OCI-LY7 (cell line): ENCODE results near the gene GP1BA. TPM values are rescaled to one million over a fixed set of nuclear protein-coding genes. Genes with fewer than 3 reads are reported as not detected.

Experiments used
- BruUV-seq: library from RNA; stranded (reverse); fragments of 400-500 nt; replicated peaks from 2 replicates; lab custom pipeline; 2021; lab: Mats Ljungman, UMichigan
- CTCF ChIA-PET: fragments of 300-600 bp; sonication (Branson Sonifier 250); formaldehyde crosslinking; loops from one replicate; lab custom pipeline; 2022; ENCODE audit warnings: antibody characterized with exemption; ENCODE audit not compliant: unreplicated experiment; lab: Charles Lee
- POLR2A ChIA-PET: fragments of 300-600 bp; sonication (Branson Sonifier 250); formaldehyde crosslinking; loops from one replicate; lab custom pipeline; 2022; ENCODE audit warnings: antibody characterized with exemption; lab: Charles Lee
- DNase-seq: peaks from one replicate; pipeline ENCODE4 v3.0.0-alpha.2; 2015; ENCODE audit warnings: low spot score
- H2AFZ ChIP-seq: fragments of 200-600 bp; sonication (generic), shearing (Covaris generic); 2 replicates; pipeline ENCODE4 v1.6.1; 2014; ENCODE audit warnings: mild to moderate bottlenecking, antibody characterized with exemption, low read length, moderate library complexity
- H3K27ac ChIP-seq: fragments of 200-600 bp; sonication (generic); 2 replicates; pipeline ENCODE4 v1.5.1; 2014; ENCODE audit warnings: mixed run types, low read depth, mild to moderate bottlenecking, moderate library complexity, low read length, inconsistent platforms; ENCODE audit not compliant: poor library complexity, severe bottlenecking
- H3K36me3 ChIP-seq: fragments of 200-600 bp; sonication (generic); 2 replicates; pipeline ENCODE4 v1.6.1; 2014; ENCODE audit warnings: mild to moderate bottlenecking, antibody characterized with exemption, low read length, moderate library complexity, mixed read lengths; ENCODE audit not compliant: insufficient read depth
- H3K4me1 ChIP-seq: fragments of 200-600 bp; sonication (generic); 2 replicates; pipeline ENCODE4 v1.5.1; 2014; ENCODE audit warnings: mild to moderate bottlenecking, low read length; ENCODE audit not compliant: insufficient read depth, poor library complexity, severe bottlenecking
- H3K4me2 ChIP-seq: fragments of 200-600 bp; sonication (generic); 2 replicates; pipeline ENCODE4 v1.6.1; 2014; ENCODE audit warnings: mild to moderate bottlenecking, low read length
- H3K4me3 ChIP-seq: fragments of 200-600 bp; sonication (generic); 2 replicates; pipeline ENCODE4 v1.5.1; 2014; ENCODE audit warnings: mild to moderate bottlenecking, low read depth, low read length; ENCODE audit not compliant: poor library complexity, severe bottlenecking
- H3K79me2 ChIP-seq: fragments of 200-600 bp; sonication (generic); 2 replicates; pipeline ENCODE4 v1.6.1; 2016; ENCODE audit warnings: low read depth, mild to moderate bottlenecking, low read length, moderate library complexity, mixed read lengths; ENCODE audit not compliant: insufficient read depth
- H3K9me2 ChIP-seq: fragments of 200-600 bp; sonication (generic); 2 replicates; pipeline ENCODE4 v1.6.1; 2016; ENCODE audit warnings: mild to moderate bottlenecking, low read length, mixed read lengths; ENCODE audit not compliant: insufficient read depth
- H3K9me3 ChIP-seq: fragments of 200-600 bp; sonication (generic); 2 replicates; pipeline ENCODE4 v1.6.1; 2014; ENCODE audit warnings: mild to moderate bottlenecking, mixed run types, low read length, mixed read lengths
- H4K20me1 ChIP-seq: fragments of 200-600 bp; sonication (generic); 2 replicates; pipeline ENCODE4 v1.6.1; 2014; ENCODE audit warnings: mild to moderate bottlenecking, antibody characterized with exemption, low read length, moderate library complexity, mixed read lengths; ENCODE audit not compliant: insufficient read depth
- EZH2phosphoT487 ChIP-seq: fragments of 200-600 bp; sonication (generic); IDR thresholded peaks from 2 replicates; pipeline ENCODE4 v1.6.1; 2018; ENCODE audit warnings: low read depth, borderline replicate concordance, mild to moderate bottlenecking, mixed run types, antibody characterized with exemption, low read length, moderate library complexity, mixed read lengths
- intact Hi-C: fragments of 100-400 bp; cut with micrococcal nuclease; formaldehyde crosslinking; loops from one replicate; pipeline ENCODE4 v1.10.0; 2022; ENCODE audit not compliant: unreplicated experiment
- total RNA-seq, 2 experiments: library from RNA; depleted of rRNA in 1 of 2; stranded (reverse); fragments of >200 nt in 1 of 2; shearing (Covaris generic) in 1 of 2; gene quantifications; 2 replicates each; pipeline ENCODE4 v1.2.3, GENCODE V29; 2014 to 2022
- TF ChIP-seq, protein P1 (sequence below): fragments of 200-600 bp; sonication (generic); conservative IDR thresholded peaks from 2 replicates; pipeline ENCODE4 v1.5.1; 2014; ENCODE audit warnings: mild to moderate bottlenecking, antibody characterized with exemption, low read length, moderate library complexity, mixed read lengths

GP1BA gene
- total RNA-seq, 2 experiments from 2014 or later: not detected

DNA sequence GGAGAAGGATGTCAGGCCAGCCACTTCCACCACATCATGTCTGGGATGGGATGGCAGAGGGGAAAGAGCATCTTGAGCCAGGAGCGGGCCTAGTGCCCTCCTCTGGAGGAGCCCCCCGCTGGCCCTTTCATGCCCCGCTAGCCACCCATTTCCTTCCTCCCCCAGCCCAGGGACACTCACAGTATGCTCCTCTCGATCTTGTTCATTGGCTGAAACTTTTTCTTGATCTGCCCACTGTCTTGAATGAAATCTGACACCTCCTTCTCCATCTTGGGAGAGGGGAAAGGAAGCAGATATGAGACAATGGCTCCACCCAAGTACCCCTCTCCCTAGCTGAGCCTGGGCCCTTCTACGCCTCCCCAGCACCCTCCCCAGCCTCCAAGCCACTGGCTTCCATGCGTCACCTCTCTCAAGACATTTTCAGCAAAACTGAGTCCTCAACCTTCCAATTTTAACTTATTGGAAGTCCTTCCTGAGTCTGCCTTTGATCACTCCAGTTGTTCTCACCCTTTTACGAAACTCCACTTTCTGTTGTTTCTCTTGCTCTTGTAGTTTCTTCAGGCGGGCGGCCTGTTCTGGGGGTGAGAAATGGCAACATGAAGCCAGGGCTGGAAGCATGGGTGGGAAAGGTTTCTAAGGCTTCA is 28.3 kb downstream of the GP1BA start:
- no peaks in the 10 kb centered on the region for H3K9me3 ChIP-seq
- H3K4me3 ChIP-seq: no peak overlapping the region
- no TSS peak for BruUV-seq
- H3K9me2 ChIP-seq: no peaks in the 10 kb centered on the region
- peaks cover 1% of the 10 kb centered on the region; the same call in 1 of the 2 replicates for H3K79me2 ChIP-seq
- no peaks in the 10 kb centered on the region for H4K20me1 ChIP-seq
- H3K4me1 ChIP-seq: peaks cover 7% of the 10 kb centered on the region
- POLR2A ChIA-PET: no interaction called here
- DNase-seq: no peak
- no peak overlapping the region for H3K27ac ChIP-seq
- H3K36me3 ChIP-seq: peaks cover 18% of the 10 kb centered on the region
- no peak overlapping the region for H2AFZ ChIP-seq
- no peak for TF ChIP-seq EZH2phosphoT487
- TF ChIP-seq, protein P1, sequence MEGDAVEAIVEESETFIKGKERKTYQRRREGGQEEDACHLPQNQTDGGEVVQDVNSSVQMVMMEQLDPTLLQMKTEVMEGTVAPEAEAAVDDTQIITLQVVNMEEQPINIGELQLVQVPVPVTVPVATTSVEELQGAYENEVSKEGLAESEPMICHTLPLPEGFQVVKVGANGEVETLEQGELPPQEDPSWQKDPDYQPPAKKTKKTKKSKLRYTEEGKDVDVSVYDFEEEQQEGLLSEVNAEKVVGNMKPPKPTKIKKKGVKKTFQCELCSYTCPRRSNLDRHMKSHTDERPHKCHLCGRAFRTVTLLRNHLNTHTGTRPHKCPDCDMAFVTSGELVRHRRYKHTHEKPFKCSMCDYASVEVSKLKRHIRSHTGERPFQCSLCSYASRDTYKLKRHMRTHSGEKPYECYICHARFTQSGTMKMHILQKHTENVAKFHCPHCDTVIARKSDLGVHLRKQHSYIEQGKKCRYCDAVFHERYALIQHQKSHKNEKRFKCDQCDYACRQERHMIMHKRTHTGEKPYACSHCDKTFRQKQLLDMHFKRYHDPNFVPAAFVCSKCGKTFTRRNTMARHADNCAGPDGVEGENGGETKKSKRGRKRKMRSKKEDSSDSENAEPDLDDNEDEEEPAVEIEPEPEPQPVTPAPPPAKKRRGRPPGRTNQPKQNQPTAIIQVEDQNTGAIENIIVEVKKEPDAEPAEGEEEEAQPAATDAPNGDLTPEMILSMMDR: no peak
- H3K4me2 ChIP-seq: no peak overlapping the region
- intact Hi-C loops: no loop called here
- CTCF ChIA-PET: no interaction called here

DNA sequence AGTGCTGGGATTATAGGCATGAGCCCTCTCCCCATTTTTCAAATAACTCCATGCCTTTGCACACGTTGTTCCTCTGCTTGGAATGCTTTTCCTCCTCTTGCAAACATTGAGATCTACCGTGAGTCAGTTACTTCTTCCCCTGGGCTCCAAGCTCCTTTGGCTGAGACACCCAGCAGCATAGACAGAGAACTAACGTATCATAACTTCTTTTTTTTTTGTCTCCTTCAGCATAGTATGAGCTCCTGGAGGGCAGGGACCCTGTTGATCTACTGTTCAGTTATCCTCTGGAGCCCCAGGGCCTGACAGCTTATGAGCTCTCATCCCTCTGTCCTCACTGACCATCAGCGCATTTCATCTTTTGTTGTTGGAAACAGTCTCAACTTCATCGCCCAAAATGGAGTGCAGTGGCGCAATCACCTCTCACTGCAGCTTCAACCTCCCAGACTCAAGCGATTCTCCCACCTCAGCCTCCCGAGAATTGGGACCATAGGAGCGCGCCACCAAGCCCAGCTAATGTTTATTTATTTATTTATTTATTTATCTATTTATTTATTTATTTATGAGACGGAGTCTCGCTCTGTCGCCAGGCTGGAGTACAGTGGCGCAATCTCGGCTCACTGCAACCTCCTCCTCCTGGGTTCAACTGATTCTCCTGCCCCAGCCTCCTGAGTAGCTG is 33.4 kb downstream of the GP1BA start:
- no peak overlapping the region for H2AFZ ChIP-seq
- H3K27ac ChIP-seq: no peak overlapping the region
- no peaks in the 10 kb centered on the region for H4K20me1 ChIP-seq
- H3K9me3 ChIP-seq: no peaks in the 10 kb centered on the region
- peaks cover 23% of the 10 kb centered on the region for H3K4me1 ChIP-seq
- H3K4me3 ChIP-seq: no peak overlapping the region
- intact Hi-C loops: loop anchor here (5.0 kb wide), 1 partner anchor 52 kb away; no protein-coding TSS in a partner anchor
- no peaks in the 10 kb centered on the region for H3K9me2 ChIP-seq
- peaks cover 22% of the 10 kb centered on the region; the same call in 1 of the 2 replicates for H3K79me2 ChIP-seq
- peaks cover 16% of the 10 kb centered on the region for H3K36me3 ChIP-seq
- TF ChIP-seq, protein P1: no peak
- ChIA-PET CTCF (no interaction called here), POLR2A (interaction anchor here (0.5 to 6.0 kb wide), 4 partner anchors 13 to 1196 kb away, joined by 3 to 51 read pairs (median 4); partner anchors contain the start of gene ENO3)
- no TSS peak for BruUV-seq
- DNase-seq: no peak
- H3K4me2 ChIP-seq: no peak overlapping the region
